HEK293 (cell line): ENCODE results near the gene NGF.

Source experiments
- CTCF ChIA-PET: fragments of 350-600 bp; formaldehyde crosslinking; extraction: SDS; loops from one replicate; lab custom pipeline; 2021; ENCODE audit warnings: antibody characterized with exemption; lab: Yijun Ruan, JAX
- POLR2A ChIA-PET: fragments of 300-600 bp; formaldehyde crosslinking; extraction: SDS; loops from one replicate; lab custom pipeline; 2020; ENCODE audit warnings: antibody characterized with exemption, inconsistent platforms; lab: Yijun Ruan, JAX
- H3K27ac ChIP-seq: fragments of 200-500 bp; sonication (Bioruptor generic); 2 replicates; pipeline ENCODE4 v1.5.1; 2014; ENCODE audit warnings: low read depth, low read length, control low read depth, inconsistent platforms; ENCODE audit errors: extremely low read depth
- H3K36me3 ChIP-seq, 2 experiments: fragments of 200-500 bp in 1 of 2; sonication (Bioruptor generic) in 1 of 2; 1 replicate in 1 of 2; 2 replicates in 1 of 2; pipeline ENCODE4 v1.5.1; 2014 to 2017; ENCODE audit warnings: inconsistent platforms in 2 of 2, low read length in 2 of 2; ENCODE audit not compliant: control insufficient read depth in 2 of 2, insufficient read depth in 1 of 2
- H3K4me1 ChIP-seq: fragments of 200-500 bp; sonication (Bioruptor generic); 2 replicates; pipeline ENCODE4 v1.5.1; 2014; ENCODE audit warnings: mild to moderate bottlenecking, low read length, inconsistent platforms; ENCODE audit not compliant: control insufficient read depth, insufficient read depth
- H3K4me3 ChIP-seq: 2 replicates; pipeline ENCODE4 v1.5.1; 2011; ENCODE audit warnings: low read depth, mild to moderate bottlenecking, control low read depth, low read length, moderate library complexity
- H3K9me3 ChIP-seq: fragments of 200-500 bp; sonication (Bioruptor generic); 2 replicates; pipeline ENCODE4 v1.5.1; 2014; ENCODE audit warnings: low read depth, low read length, inconsistent platforms; ENCODE audit not compliant: control insufficient read depth, insufficient read depth
- BCL11A ChIP-seq: fragments of 450-650 bp; formaldehyde crosslinking; IDR thresholded peaks from 2 replicates; pipeline ENCODE4 v1.5.1; 2016; ENCODE audit warnings: low read depth, missing biosample characterization, missing genetic modification characterization
- BCL6B ChIP-seq: fragments of 450-650 bp; formaldehyde crosslinking; IDR thresholded peaks from 2 replicates; pipeline ENCODE4 v1.5.1; 2017; ENCODE audit warnings: missing biosample characterization, missing genetic modification characterization
- GLI2 ChIP-seq: fragments of 450-650 bp; formaldehyde crosslinking; IDR thresholded peaks from 2 replicates; pipeline ENCODE4; 2017; ENCODE audit warnings: missing biosample characterization, missing genetic modification characterization, low read depth, borderline replicate concordance
- HOXA7 ChIP-seq: sonication (generic); formaldehyde crosslinking; IDR thresholded peaks from 2 replicates; pipeline ENCODE4 v1.8.1; 2022; ENCODE audit warnings: missing genetic modification reagents, borderline replicate concordance
- KLF7 ChIP-seq: fragments of 450-650 bp; formaldehyde crosslinking; IDR thresholded peaks from 2 replicates; pipeline ENCODE4 v1.5.1; 2016; ENCODE audit warnings: missing biosample characterization, missing genetic modification characterization, borderline replicate concordance
- MEIS1 ChIP-seq: sonication (generic); formaldehyde crosslinking; IDR thresholded peaks from 2 replicates; pipeline ENCODE4 v1.8.1; 2022; ENCODE audit warnings: missing genetic modification reagents, mild to moderate bottlenecking, borderline replicate concordance
- PBX3 ChIP-seq: sonication (generic); formaldehyde crosslinking; IDR thresholded peaks from 2 replicates; pipeline ENCODE4 v1.8.1; 2022; ENCODE audit warnings: mild to moderate bottlenecking, moderate library complexity, missing genetic modification reagents
- PRDM10 ChIP-seq: fragments of 450-650 bp; formaldehyde crosslinking; IDR thresholded peaks from 2 replicates; pipeline ENCODE4 v1.5.1; 2016; ENCODE audit warnings: missing biosample characterization, missing genetic modification characterization
- SP2 ChIP-seq: fragments of 450-650 bp; formaldehyde crosslinking; IDR thresholded peaks from 2 replicates; pipeline ENCODE4 v1.5.1; 2016; ENCODE audit warnings: missing biosample characterization, missing genetic modification characterization
- WT1 ChIP-seq: fragments of 450-650 bp; formaldehyde crosslinking; IDR thresholded peaks from 2 replicates; pipeline ENCODE4 v1.5.1; 2016; ENCODE audit warnings: missing biosample characterization, missing genetic modification characterization
- ZBTB1 ChIP-seq: fragments of 450-650 bp; formaldehyde crosslinking; IDR thresholded peaks from 2 replicates; pipeline ENCODE4 v1.5.1; 2016; ENCODE audit warnings: missing biosample characterization, missing genetic modification characterization
- ZBTB20 ChIP-seq: fragments of 450-650 bp; formaldehyde crosslinking; IDR thresholded peaks from 2 replicates; pipeline ENCODE4 v1.5.1; 2016; ENCODE audit warnings: missing biosample characterization, missing genetic modification characterization
- ZBTB7A ChIP-seq: fragments of 450-650 bp; formaldehyde crosslinking; IDR thresholded peaks from 2 replicates; pipeline ENCODE4 v1.5.1; 2016; ENCODE audit warnings: low read depth, missing biosample characterization, missing genetic modification characterization
- ZFHX2 ChIP-seq: fragments of 450-650 bp; formaldehyde crosslinking; conservative IDR thresholded peaks from 2 replicates; pipeline ENCODE4 v1.5.1; 2016; ENCODE audit warnings: missing biosample characterization, missing genetic modification characterization
- ZNF174 ChIP-seq: fragments of 450-650 bp; formaldehyde crosslinking; IDR thresholded peaks from 2 replicates; pipeline ENCODE4 v1.5.0; 2017; ENCODE audit warnings: missing biosample characterization, mild to moderate bottlenecking, missing genetic modification characterization
- ZNF18 ChIP-seq: fragments of 450-650 bp; formaldehyde crosslinking; IDR thresholded peaks from 2 replicates; pipeline ENCODE4 v1.5.1; 2016; ENCODE audit warnings: missing biosample characterization, missing genetic modification characterization
- ZNF341 ChIP-seq: fragments of 450-650 bp; formaldehyde crosslinking; IDR thresholded peaks from 2 replicates; pipeline ENCODE4; 2016; ENCODE audit warnings: low read depth, missing biosample characterization, missing genetic modification characterization
- ZNF510 ChIP-seq: fragments of 450-650 bp; formaldehyde crosslinking; IDR thresholded peaks from 2 replicates; pipeline ENCODE4 v1.5.1; 2018; ENCODE audit warnings: mild to moderate bottlenecking, missing genetic modification characterization, missing biosample characterization; ENCODE audit not compliant: insufficient replicate concordance
- ZNF521 ChIP-seq: fragments of 450-650 bp; formaldehyde crosslinking; IDR thresholded peaks from 2 replicates; pipeline ENCODE4 v1.5.1; 2017; ENCODE audit warnings: missing biosample characterization, mild to moderate bottlenecking, missing genetic modification characterization
- ZNF561 ChIP-seq: fragments of 450-650 bp; IDR thresholded peaks from 2 replicates; pipeline ENCODE4 v1.5.1; 2018; ENCODE audit warnings: missing biosample characterization, missing genetic modification characterization, borderline replicate concordance
- ZNF626 ChIP-seq: fragments of 450-650 bp; sonication (Bioruptor Pico); formaldehyde crosslinking; IDR thresholded peaks from 2 replicates; pipeline ENCODE4 v1.5.1; 2018; ENCODE audit warnings: missing biosample characterization, missing genetic modification characterization, inconsistent platforms

The NGF gene

DNA sequence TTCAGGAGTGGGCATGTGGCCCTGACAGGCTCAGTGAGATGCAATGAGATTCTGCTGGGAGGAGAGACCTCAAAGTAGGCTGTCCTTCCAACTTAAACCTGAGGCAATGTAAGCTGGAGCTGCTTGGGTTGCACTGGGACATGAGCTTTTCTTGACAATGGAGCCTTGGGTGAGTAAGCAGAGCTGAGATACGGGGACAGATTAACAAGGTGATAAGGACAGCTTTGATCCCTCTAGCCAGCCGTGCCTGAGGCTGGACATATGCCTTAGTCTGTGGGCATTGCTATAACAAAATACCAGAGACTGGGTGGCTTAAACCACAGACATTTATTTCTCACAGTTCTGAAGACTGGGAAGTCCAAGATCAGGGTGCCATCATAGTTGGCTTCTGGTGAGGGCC, 18.3 kb upstream of the NGF start:
- CTCF ChIA-PET: interaction anchor here (0.6 kb wide), 1 partner anchor 115 kb away, joined by 3 read pairs; no protein-coding TSS in a partner anchor
- Histone ChIP-seq H3K4me3 (no peak overlapping the region), H3K4me1 (no peaks in the 10 kb centered on the region), H3K9me3 (no peaks in the 10 kb centered on the region), H3K27ac (no peak overlapping the region)
- POLR2A ChIA-PET: interaction anchor here (1.5 kb wide), 1 partner anchor 19 kb away, joined by 5 read pairs; the partner anchor contains the start of gene NGF
- TF ChIP-seq BCL6B: no peak
- TF ChIP-seq HOXA7 (CRISPR knock-in tag): no peak
- no peak for TF ChIP-seq ZNF510 (tag by site-specific recombination)
- TF ChIP-seq ZFHX2: no peak
- no peak for TF ChIP-seq ZNF18 (tag by site-specific recombination)
- TF ChIP-seq SP2: no peak
- TF ChIP-seq ZNF174: no peak
- no peak for TF ChIP-seq PBX3
- TF ChIP-seq ZNF626 (tag by site-specific recombination): no peak
- no peak for TF ChIP-seq MEIS1 (CRISPR knock-in tag)
- TF ChIP-seq GLI2 (tag by site-specific recombination): no peak
- TF ChIP-seq PRDM10 (tag by site-specific recombination): no peak
- no peak for TF ChIP-seq ZNF521 (tag by site-specific recombination)
- TF ChIP-seq ZNF561 (tag by site-specific recombination): no peak
- TF ChIP-seq ZBTB20: no peak
- no peak for TF ChIP-seq ZNF341 (tag by site-specific recombination)
- TF ChIP-seq, all 188 proteins: peak for 0
- no peaks in the 10 kb centered on the region for H3K36me3 ChIP-seq

GRCh38 chr1:115355069-115355468, 17.0 kb upstream of the NGF start:
- no peak for TF ChIP-seq KLF7 (tag by site-specific recombination)
- TF ChIP-seq ZBTB7A: no peak
- TF ChIP-seq ZBTB1 (tag by site-specific recombination): no peak
- no peak for TF ChIP-seq WT1
- TF ChIP-seq BCL11A: no peak
- no peaks in the 10 kb centered on the region for H3K4me1 ChIP-seq
- POLR2A ChIA-PET: no interaction called here
- CTCF ChIA-PET: interaction anchor here (0.9 kb wide), 1 partner anchor 16 kb away, joined by 3 read pairs; no protein-coding TSS in a partner anchor
- H3K9me3 ChIP-seq: no peaks in the 10 kb centered on the region
- H3K27ac ChIP-seq: no peak overlapping the region
- H3K4me3 ChIP-seq: no peak overlapping the region
- H3K36me3 ChIP-seq: no peaks in the 10 kb centered on the region
